H9 (cell line): ENCODE measurements around the gene FGF12. TPM values are rescaled to one million over a fixed set of nuclear protein-coding genes. Genes with fewer than 3 reads are reported as not detected.

Experiments used
- DNase-seq: peaks from one replicate; pipeline ENCODE4 v3.0.0-alpha.2; 2017
- H2AFZ ChIP-seq: one replicate; pipeline ENCODE4 v1.6.1; 2013; ENCODE audit warnings: mild to moderate bottlenecking, low read length, control low read depth, moderate library complexity
- H2AK5ac ChIP-seq: 2 replicates; pipeline ENCODE4 v1.6.1; 2013; ENCODE audit warnings: low read length, control low read depth, mixed read lengths; ENCODE audit not compliant: insufficient read length
- H2BK120ac ChIP-seq: one replicate; pipeline ENCODE4 v1.6.1; 2013; ENCODE audit warnings: low read depth, mild to moderate bottlenecking, low read length, control low read depth, inconsistent platforms; ENCODE audit not compliant: poor library complexity, severe bottlenecking
- H2BK12ac ChIP-seq: 2 replicates; pipeline ENCODE4 v1.6.1; 2013; ENCODE audit warnings: low read length, control low read depth, mixed read lengths, low read depth; ENCODE audit not compliant: insufficient read length
- H2BK15ac ChIP-seq: 2 replicates; pipeline ENCODE4 v1.6.1; 2013; ENCODE audit warnings: low read depth, low read length, control low read depth
- H2BK20ac ChIP-seq: one replicate; pipeline ENCODE4 v1.6.1; 2013; ENCODE audit warnings: low read depth, mild to moderate bottlenecking, low read length, control low read depth, inconsistent platforms; ENCODE audit not compliant: poor library complexity, severe bottlenecking
- H2BK5ac ChIP-seq: 2 replicates; pipeline ENCODE4 v1.6.1; 2013; ENCODE audit warnings: low read length, control low read depth, mixed read lengths; ENCODE audit not compliant: insufficient read length
- H3K14ac ChIP-seq: 2 replicates; pipeline ENCODE4 v1.6.1; 2013; ENCODE audit warnings: low read length, control low read depth; ENCODE audit not compliant: insufficient read depth
- H3K18ac ChIP-seq: 2 replicates; pipeline ENCODE4 v1.6.1; 2013; ENCODE audit warnings: low read depth, mild to moderate bottlenecking, mixed read lengths, low read length, control low read depth; ENCODE audit not compliant: insufficient read length
- H3K23ac ChIP-seq: 2 replicates; pipeline ENCODE4 v1.6.1; 2013; ENCODE audit warnings: low read length, control low read depth, mixed read lengths, low read depth; ENCODE audit not compliant: insufficient read length
- H3K23me2 ChIP-seq: 2 replicates; pipeline ENCODE4 v1.6.1; 2013; ENCODE audit warnings: low read depth, mild to moderate bottlenecking, mixed read lengths, low read length, control low read depth; ENCODE audit not compliant: insufficient read length, poor library complexity, severe bottlenecking
- H3K27ac ChIP-seq: 2 replicates; pipeline ENCODE4 v1.5.1; 2013; ENCODE audit warnings: low read length, control low read depth, mixed read lengths, low read depth; ENCODE audit not compliant: insufficient read length
- H3K27me3 ChIP-seq: 2 replicates; pipeline ENCODE4 v1.6.1; 2013; ENCODE audit warnings: low read length, control low read depth, inconsistent platforms; ENCODE audit not compliant: insufficient read depth
- H3K4ac ChIP-seq: 2 replicates; pipeline ENCODE4 v1.6.1; 2013; ENCODE audit warnings: low read depth, mild to moderate bottlenecking, control low read depth, inconsistent platforms, low read length, moderate library complexity
- H3K4me1 ChIP-seq: 2 replicates; pipeline ENCODE4 v1.6.1; 2013; ENCODE audit warnings: low read length, control low read depth, inconsistent platforms; ENCODE audit not compliant: insufficient read depth
- H3K4me2 ChIP-seq: 2 replicates; pipeline ENCODE4 v1.6.1; 2013; ENCODE audit warnings: low read length, control low read depth, mixed read lengths; ENCODE audit not compliant: insufficient read length, insufficient read depth
- H3K56ac ChIP-seq: 2 replicates; pipeline ENCODE4 v1.6.1; 2013; ENCODE audit warnings: low read depth, mild to moderate bottlenecking, mixed read lengths, low read length, control low read depth; ENCODE audit not compliant: insufficient read length
- H3K79me1 ChIP-seq: 2 replicates; pipeline ENCODE4 v1.6.1; 2013; ENCODE audit warnings: low read depth, mild to moderate bottlenecking, moderate library complexity, low read length, control low read depth, inconsistent platforms; ENCODE audit not compliant: insufficient read depth, poor library complexity, severe bottlenecking
- H3K79me2 ChIP-seq: 2 replicates; pipeline ENCODE4 v1.6.1; 2013; ENCODE audit warnings: low read length, control low read depth, inconsistent platforms; ENCODE audit not compliant: insufficient read depth
- H3K9ac ChIP-seq: 2 replicates; pipeline ENCODE4 v1.6.1; 2013; ENCODE audit warnings: low read length, control low read depth, mixed read lengths; ENCODE audit not compliant: insufficient read length; ENCODE audit errors: extremely low read depth
- H3K9me3 ChIP-seq: one replicate; pipeline ENCODE4 v1.6.1; 2013; ENCODE audit warnings: low read depth, low read length, inconsistent platforms; ENCODE audit not compliant: control insufficient read depth
- H3T11ph ChIP-seq: one replicate; pipeline ENCODE4 v1.6.1; 2013; ENCODE audit warnings: mild to moderate bottlenecking, low read length, control low read depth, inconsistent platforms
- H4K20me1 ChIP-seq: one replicate; pipeline ENCODE4 v1.6.1; 2013; ENCODE audit not compliant: control insufficient read depth, insufficient read length, insufficient read depth
- H4K5ac ChIP-seq: 2 replicates; pipeline ENCODE4 v1.6.1; 2013; ENCODE audit warnings: low read depth, mild to moderate bottlenecking, mixed read lengths, low read length, control low read depth; ENCODE audit not compliant: insufficient read length
- H4K8ac ChIP-seq: replicated peaks from 2 replicates; pipeline ENCODE4 v1.6.1; 2013; ENCODE audit warnings: low read length, control low read depth, mixed read lengths, low read depth; ENCODE audit not compliant: insufficient read length
- H4K91ac ChIP-seq: 2 replicates; pipeline ENCODE4 v1.6.1; 2013; ENCODE audit warnings: low read depth, mild to moderate bottlenecking, moderate library complexity, mixed read lengths, low read length, control low read depth; ENCODE audit not compliant: insufficient read length
- H3K27ac Mint-ChIP-seq, 3 experiments: 2 replicates in 2 of 3; 3 replicates in 1 of 3; pipeline ENCODE4 v1.8.0; 2020 to 2021; ENCODE audit warnings: mixed read lengths in 3 of 3, mild to moderate bottlenecking in 1 of 3, moderate library complexity in 1 of 3
- H3K27me3 Mint-ChIP-seq: 2 replicates; pipeline ENCODE4 v1.8.0; 2021; ENCODE audit warnings: low read depth, mild to moderate bottlenecking, moderate library complexity, mixed read lengths
- H3K36me3 Mint-ChIP-seq, 3 experiments: 2 replicates in 2 of 3; 3 replicates in 1 of 3; pipeline ENCODE4 v1.8.0; 2020 to 2021; ENCODE audit warnings: low read depth in 3 of 3, mixed read lengths in 3 of 3; ENCODE audit not compliant: insufficient read depth in 1 of 3
- H3K4me1 Mint-ChIP-seq, 2 experiments: 2 replicates each; pipeline ENCODE4 v1.8.0; 2020; ENCODE audit warnings: mixed read lengths in 2 of 2
- H3K4me3 Mint-ChIP-seq, 2 experiments: 2 replicates in 1 of 2; 3 replicates in 1 of 2; pipeline ENCODE4 v1.8.0; 2020 to 2021; ENCODE audit warnings: mild to moderate bottlenecking in 2 of 2, mixed read lengths in 2 of 2, moderate library complexity in 1 of 2
- H3K9me3 Mint-ChIP-seq, 2 experiments: 2 replicates in 1 of 2; 3 replicates in 1 of 2; pipeline ENCODE4 v1.8.0; 2020; ENCODE audit warnings: mild to moderate bottlenecking in 2 of 2, mixed read lengths in 2 of 2, moderate library complexity in 1 of 2
- WGBS: extraction: QIAGEN DNeasy Blood & Tissue Kit; methylation state at CpG from one replicate; pipeline ENCODE4 v1.1.7; 2013; ENCODE audit warnings: missing lambda C conversion rate, low lambda C conversion rate, mixed read lengths; ENCODE audit not compliant: insufficient read length; ENCODE audit errors: extremely low coverage; 5-methylcytosine and 5-hydroxymethylcytosine counted together
- total RNA-seq: library from RNA; stranded (reverse); gene quantifications from 2 replicates; pipeline ENCODE4 v1.2.1, GENCODE V29; 2021
- TF ChIP-seq, protein P1 (sequence below): fragments of 200-600 bp; sonication (generic); conservative IDR thresholded peaks from 3 replicates; pipeline ENCODE4 v1.8.0; 2021; ENCODE audit warnings: antibody characterized with exemption, mild to moderate bottlenecking

The FGF12 gene
- total RNA-seq, 1 experiment from 2014 or later, result 5.6 TPM

GRCh38 chr3:192174283-192174682 lies 553.1 kb downstream of the FGF12 start:
- no peaks in the 10 kb centered on the region for H3K9me3 ChIP-seq
- Mint-ChIP-seq H3K27ac (no peak overlapping the region), H3K27me3 (peaks cover 37% of the 10 kb centered on the region), H3K4me1 (peaks cover 22 to 25% of the 10 kb centered on the region in 2 experiments), H3K4me3 (no peak overlapping the region), H3K9me3 (no peaks in the 10 kb centered on the region; a peak in 1 of 5 replicates), H3K36me3 (no peaks in the 10 kb centered on the region)
- H2BK15ac ChIP-seq, result no peak overlapping the region
- no peak overlapping the region for H3K4me2 ChIP-seq
- H4K8ac ChIP-seq, result no peak overlapping the region
- no CpG with 5 or more reads among the region's 4 CpGs for WGBS
- no peak for DNase-seq
- H3K18ac ChIP-seq, result no peak overlapping the region
- H3K79me1 ChIP-seq, result no peaks in the 10 kb centered on the region
- TF ChIP-seq, protein P1, sequence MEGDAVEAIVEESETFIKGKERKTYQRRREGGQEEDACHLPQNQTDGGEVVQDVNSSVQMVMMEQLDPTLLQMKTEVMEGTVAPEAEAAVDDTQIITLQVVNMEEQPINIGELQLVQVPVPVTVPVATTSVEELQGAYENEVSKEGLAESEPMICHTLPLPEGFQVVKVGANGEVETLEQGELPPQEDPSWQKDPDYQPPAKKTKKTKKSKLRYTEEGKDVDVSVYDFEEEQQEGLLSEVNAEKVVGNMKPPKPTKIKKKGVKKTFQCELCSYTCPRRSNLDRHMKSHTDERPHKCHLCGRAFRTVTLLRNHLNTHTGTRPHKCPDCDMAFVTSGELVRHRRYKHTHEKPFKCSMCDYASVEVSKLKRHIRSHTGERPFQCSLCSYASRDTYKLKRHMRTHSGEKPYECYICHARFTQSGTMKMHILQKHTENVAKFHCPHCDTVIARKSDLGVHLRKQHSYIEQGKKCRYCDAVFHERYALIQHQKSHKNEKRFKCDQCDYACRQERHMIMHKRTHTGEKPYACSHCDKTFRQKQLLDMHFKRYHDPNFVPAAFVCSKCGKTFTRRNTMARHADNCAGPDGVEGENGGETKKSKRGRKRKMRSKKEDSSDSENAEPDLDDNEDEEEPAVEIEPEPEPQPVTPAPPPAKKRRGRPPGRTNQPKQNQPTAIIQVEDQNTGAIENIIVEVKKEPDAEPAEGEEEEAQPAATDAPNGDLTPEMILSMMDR, result no peak
- H3K27ac ChIP-seq, result no peak overlapping the region
- H2AK5ac ChIP-seq, result no peak overlapping the region
- H2BK20ac ChIP-seq, result no peak overlapping the region
- no peak overlapping the region for H3K14ac ChIP-seq
- no peak overlapping the region for H2BK5ac ChIP-seq
- H4K91ac ChIP-seq, result no peak overlapping the region
- no peaks in the 10 kb centered on the region for H4K20me1 ChIP-seq
- no peak overlapping the region for H2AFZ ChIP-seq
- no peak overlapping the region for H2BK120ac ChIP-seq
- no peak overlapping the region for H4K5ac ChIP-seq
- no peak overlapping the region for H3K56ac ChIP-seq
- H3K9ac ChIP-seq, result no peak overlapping the region
- H3K4ac ChIP-seq, result no peak overlapping the region
- no peak overlapping the region for H3T11ph ChIP-seq
- H3K27me3 ChIP-seq, result no peaks in the 10 kb centered on the region
- peaks cover 3% of the 10 kb centered on the region; the same call in 1 of the 2 replicates for H3K4me1 ChIP-seq
- no peaks in the 10 kb centered on the region for H3K79me2 ChIP-seq
- H2BK12ac ChIP-seq, result no peak overlapping the region
- H3K23me2 ChIP-seq, result no peaks in the 10 kb centered on the region
- H3K23ac ChIP-seq, result no peak overlapping the region
